GM19025 (cell line): ENCODE results near the gene GTPBP6.
"Not testable (repeated sequence)": the region's sequence is repeated elsewhere in the genome, so short reads cannot be mapped to it uniquely, and the experiment has no call there.

Source experiments
- ATAC-seq: cut with Tn5 transposase; IDR thresholded peaks from one replicate; pipeline ENCODE4 v1.9.1; 2021; ENCODE audit warnings: mild to moderate bottlenecking, low read depth, moderate library complexity; ENCODE audit not compliant: unreplicated experiment

The GTPBP6 gene

GRCh38 chrX:275476-275966 lies 43.1 kb downstream of the GTPBP6 start:
- peak; percentile 19 for ATAC-seq

GRCh38 chrX:274904-275475 lies 43.6 kb downstream of the GTPBP6 start:
- ATAC-seq = no peak

GRCh38 chrX:270848-271367 lies 47.7 kb downstream of the GTPBP6 start:
- no peak for ATAC-seq

- no peak for ATAC-seq
These were observed 50.8 kb downstream of the GTPBP6 start for GRCh38 chrX:267771-268261.

GRCh38 chrX:265502-265901 lies 53.1 kb downstream of the GTPBP6 start:
- ATAC-seq = no peak

- ATAC-seq = no peak
These were observed 53.8 kb downstream of the GTPBP6 start for GRCh38 chrX:264634-265455.

GRCh38 chrX:264006-264405 lies 54.6 kb downstream of the GTPBP6 start:
- not testable (repeated sequence) for ATAC-seq

- ATAC-seq = peak; percentile 85
These were observed 56.2 kb downstream of the GTPBP6 start for GRCh38 chrX:262381-262909.

GRCh38 chrX:261919-262352 lies 56.7 kb downstream of the GTPBP6 start:
- ATAC-seq = no peak

GRCh38 chrX:261167-261918 lies 57.3 kb downstream of the GTPBP6 start:
- ATAC-seq = no peak

GRCh38 chrX:259692-260355 lies 58.8 kb downstream of the GTPBP6 start:
- no peak for ATAC-seq

- no peak for ATAC-seq
These were observed 60.1 kb downstream of the GTPBP6 start for GRCh38 chrX:258291-259040.

- no peak for ATAC-seq
These were observed 60.8 kb downstream of the GTPBP6 start for GRCh38 chrX:257681-258289.

- not testable (repeated sequence) for ATAC-seq
These were observed 61.5 kb downstream of the GTPBP6 start for GRCh38 chrX:257054-257453.

- no peak for ATAC-seq
These were observed 62.7 kb downstream of the GTPBP6 start for GRCh38 chrX:255923-256331.
